CD4-positive, alpha-beta T cell treated with Interleukin-12 subunit alpha and Interleukin-12 subunit beta, for 1 hour (primary cell): ENCODE data around the gene STIMATE.

Experiments used
- DNase-seq: peaks from one replicate; pipeline ENCODE4 v3.0.0-alpha.2; 2020

STIMATE gene

GRCh38 chr3:52897130-52898122, at the start of gene STIMATE:
Gene STIMATE, minus strand, starts transcription at chr3:52897548. Its CDS starts 98 bp downstream, at chr3:52897450.
- peak; percentile 91 for DNase-seq

DNA sequence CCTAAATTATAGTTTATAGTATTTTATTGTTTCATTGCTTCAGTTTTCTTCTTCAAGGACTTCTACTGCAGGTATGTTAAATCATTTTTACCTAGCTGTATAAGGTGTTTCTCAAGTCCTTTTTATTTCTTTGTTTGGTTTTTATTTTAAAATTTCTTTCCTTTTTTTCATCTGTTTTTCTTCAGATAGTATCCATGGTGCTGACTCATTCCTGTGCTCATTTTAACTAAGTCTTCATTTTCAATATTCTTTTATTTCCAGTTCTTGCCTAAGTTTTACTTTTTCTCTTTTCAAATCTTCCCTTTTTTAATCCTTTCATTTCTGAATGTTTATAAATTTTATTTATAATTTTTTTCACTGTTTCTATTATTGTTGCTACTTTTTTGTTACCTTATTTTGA, 42.3 kb upstream of the STIMATE start:
- DNase-seq: no peak

GRCh38 chr3:52934630-52935530, 37.5 kb upstream of the STIMATE start:
- peak; percentile 62 for DNase-seq

DNA sequence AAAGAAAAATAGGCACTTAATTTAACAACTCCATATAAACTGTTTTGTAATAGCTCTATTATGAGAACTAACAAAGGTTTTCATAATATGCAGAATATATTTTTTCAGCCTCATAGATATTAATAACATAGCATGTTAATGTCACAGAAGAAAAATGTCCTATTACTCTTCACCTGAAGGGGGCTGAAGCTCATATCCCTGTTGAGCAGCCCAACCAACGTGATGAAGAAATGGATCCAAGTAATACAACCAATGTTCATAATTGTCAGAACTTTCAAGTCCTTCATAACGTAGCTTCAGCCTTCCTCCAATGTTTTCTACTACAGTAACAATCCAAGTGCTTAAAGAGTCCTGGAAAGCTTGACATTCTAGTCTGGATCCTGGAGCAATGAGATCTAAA, 34.5 kb upstream of the STIMATE start:
- DNase-seq: no peak

GRCh38 chr3:52931328-52931727, 34.0 kb upstream of the STIMATE start:
- DNase-seq: no peak

GRCh38 chr3:52930748-52931147, 33.4 kb upstream of the STIMATE start:
- DNase-seq: no peak

- DNase-seq: no peak
Observed at GRCh38 chr3:52926554-52926953, 29.2 kb upstream of the STIMATE start.

DNA sequence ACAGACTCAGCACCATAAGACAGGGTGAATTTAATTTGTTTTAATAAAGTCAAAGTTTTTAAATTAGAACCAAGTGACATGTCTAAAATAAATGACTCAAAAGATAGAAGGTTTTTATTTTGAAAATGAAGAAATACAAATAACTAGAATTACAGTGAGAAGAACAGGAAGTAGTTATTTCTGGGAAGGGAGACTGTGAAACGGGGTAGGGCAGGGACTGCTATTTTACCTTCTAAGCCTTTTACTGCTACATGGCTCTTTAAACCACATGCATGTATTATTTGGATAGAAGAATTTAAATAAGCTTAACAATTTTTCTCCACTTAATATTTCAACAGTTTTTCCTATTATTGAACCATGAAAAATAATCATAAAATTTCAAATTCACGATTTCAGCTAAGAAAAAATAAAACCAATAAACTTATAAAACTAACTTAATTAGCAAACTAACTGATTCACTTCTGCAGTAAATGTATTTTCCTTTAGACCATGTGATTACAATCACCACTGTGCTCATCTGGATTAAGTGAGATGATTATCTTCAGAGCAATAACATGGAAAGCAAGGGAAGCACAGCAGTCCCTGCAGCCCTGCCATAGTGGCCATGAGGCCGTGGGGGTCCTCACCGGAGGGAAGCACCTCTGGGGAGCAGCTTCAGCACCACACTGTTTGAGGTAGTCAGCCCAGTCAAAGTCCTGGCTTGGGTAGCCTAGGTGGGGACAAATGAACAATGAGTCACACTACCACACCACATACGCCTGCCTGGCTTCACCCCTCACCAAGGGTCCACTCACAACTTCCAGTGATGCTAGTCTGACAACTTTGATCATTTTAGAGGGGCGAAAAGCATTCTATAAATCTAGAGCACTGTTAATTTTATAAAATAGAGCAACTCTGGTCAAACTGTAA, 28.3 kb upstream of the STIMATE start:
- no peak for DNase-seq

DNA sequence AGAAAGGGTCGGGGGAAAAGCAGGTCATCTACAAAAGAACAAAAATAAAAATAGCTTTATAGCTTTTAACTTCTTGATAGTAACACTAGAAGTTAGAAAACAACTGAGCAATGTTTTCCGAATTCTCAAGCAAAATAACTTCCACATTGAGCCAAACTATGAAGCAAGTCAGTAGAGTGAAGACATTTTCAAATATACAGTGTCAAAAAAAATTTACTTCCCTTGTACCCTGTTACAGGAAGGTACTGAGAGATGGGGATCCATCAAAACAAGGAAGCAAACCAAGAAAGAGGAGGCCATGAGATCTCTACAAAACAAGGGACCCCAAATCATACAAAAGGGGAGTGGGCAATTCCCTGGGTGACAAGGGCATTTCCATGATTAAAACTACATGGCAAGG, 26.6 kb upstream of the STIMATE start:
- no peak for DNase-seq

DNA sequence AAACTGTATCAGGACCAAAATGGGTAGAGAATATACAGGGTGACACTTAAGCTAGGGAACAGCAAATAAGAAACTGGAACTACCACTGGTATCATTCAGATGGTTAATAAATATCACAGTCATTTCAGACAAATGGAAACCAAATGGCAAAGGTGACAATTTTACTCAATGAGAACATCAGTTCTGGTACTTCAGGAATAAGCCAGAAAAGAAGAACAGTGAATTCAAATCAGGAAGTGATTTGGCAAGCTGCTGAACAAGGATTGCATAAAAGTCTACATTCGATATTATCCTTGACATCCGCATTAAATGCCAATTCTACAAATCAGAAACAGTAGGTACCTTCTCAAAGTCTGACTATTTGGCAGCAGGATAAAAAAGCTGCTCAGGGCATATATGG, 23.5 kb upstream of the STIMATE start:
- no peak for DNase-seq

GRCh38 chr3:52917044-52917443, 19.7 kb upstream of the STIMATE start:
- DNase-seq: no peak

DNA sequence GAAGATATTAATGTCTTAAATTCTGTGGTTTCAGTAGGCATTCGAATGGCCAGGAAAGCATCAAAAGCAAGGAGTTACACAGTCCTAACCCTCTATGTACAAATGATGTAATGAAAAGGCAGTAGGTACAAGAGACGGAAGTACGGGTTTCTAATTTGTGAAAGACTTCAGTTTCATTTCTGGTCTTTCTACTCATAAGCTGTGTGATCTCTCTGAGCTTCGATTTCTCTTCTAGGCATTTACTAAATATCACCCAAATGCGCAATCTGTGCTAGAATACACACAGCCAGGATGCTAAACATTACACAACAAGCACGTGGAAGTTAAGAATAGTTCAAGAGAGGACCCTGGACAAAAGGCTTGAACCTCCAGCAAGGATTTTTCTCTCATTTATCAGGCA, 17.9 kb upstream of the STIMATE start:
- DNase-seq: no peak

- no peak for DNase-seq
Observed at GRCh38 chr3:52912885-52913731, 15.8 kb upstream of the STIMATE start.

- DNase-seq: no peak
Observed at GRCh38 chr3:52910823-52911222, 13.5 kb upstream of the STIMATE start.

DNA sequence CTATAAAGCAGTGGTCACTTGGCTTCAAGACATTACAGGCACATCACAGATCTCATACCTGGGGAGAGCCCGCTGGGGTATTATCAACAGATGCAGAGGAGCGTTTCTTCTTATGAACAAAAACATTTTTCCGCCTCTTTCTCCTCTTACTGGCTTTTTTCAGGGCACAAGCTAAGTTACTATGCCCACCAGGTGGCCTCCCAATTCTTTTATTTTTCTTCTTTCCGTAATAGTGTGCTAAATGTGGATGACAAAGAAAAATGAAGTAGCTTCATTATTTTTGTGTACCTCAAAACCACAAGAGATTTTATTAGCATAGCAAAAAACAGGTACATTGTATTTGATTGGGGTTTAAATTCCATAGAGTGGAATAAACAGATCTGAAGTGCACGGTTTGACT, 10.1 kb upstream of the STIMATE start:
- no peak for DNase-seq

- DNase-seq: no peak
Observed at GRCh38 chr3:52904552-52904951, 7.2 kb upstream of the STIMATE start.

GRCh38 chr3:52904000-52904399, 6.7 kb upstream of the STIMATE start:
- DNase-seq: no peak

- no peak for DNase-seq
Observed at GRCh38 chr3:52896613-52897012, 735 bp downstream of the STIMATE start.

DNA sequence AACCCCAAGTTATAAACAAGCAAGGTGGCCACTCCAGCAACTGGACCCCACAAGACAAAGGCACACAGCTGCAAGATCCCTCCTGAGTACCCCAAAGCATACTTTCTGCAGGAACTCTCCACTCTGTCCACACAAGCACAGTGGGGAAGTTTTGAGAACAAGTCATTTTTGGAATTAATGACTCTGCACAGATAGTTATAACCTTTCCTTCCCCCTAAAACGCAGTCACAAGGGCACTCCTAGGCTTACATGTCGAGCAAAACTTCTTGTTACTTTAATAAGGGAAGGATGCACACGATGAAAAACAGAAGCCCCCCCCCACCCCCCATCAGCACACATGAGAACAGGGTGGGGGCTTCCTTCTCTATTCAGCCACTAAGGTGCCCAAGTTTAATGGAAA, 1.2 kb downstream of the STIMATE start:
- no peak for DNase-seq

- DNase-seq: no peak
Observed at GRCh38 chr3:52895418-52895817, 1.9 kb downstream of the STIMATE start.

DNA sequence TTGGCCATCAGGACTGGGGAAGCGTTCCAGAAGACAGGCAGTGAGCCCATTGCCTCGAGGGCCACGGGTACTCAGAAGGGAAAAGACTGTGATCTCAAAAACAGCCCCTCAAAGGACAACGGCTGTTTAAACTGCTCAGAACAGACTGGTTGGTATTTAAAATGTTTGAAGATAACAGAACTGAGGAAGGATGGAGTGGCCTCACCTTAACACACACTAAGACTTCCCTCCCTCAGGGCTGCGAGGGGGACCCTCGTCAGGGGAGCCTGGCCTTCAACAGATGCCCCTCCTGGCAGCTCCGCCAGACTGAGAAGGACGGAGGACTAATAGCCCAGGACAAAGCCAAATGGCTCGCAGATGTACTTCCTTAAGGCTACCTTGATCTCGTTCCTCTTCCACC, 2.6 kb downstream of the STIMATE start:
- no peak for DNase-seq

GRCh38 chr3:52893723-52894122, 3.6 kb downstream of the STIMATE start:
- no peak for DNase-seq
